ENCODE results near the gene OR9A4. TPM values are rescaled to one million over a fixed set of nuclear protein-coding genes. Genes with fewer than 3 reads are reported as not detected.
"Not testable (repeated sequence)": the region's sequence is repeated elsewhere in the genome, so short reads cannot be mapped to it uniquely, and the experiment has no call there.

Gene OR9A4, protein sequence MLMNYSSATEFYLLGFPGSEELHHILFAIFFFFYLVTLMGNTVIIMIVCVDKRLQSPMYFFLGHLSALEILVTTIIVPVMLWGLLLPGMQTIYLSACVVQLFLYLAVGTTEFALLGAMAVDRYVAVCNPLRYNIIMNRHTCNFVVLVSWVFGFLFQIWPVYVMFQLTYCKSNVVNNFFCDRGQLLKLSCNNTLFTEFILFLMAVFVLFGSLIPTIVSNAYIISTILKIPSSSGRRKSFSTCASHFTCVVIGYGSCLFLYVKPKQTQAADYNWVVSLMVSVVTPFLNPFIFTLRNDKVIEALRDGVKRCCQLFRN
- total RNA-seq: not detected

- no peaks in the 10 kb centered on the region for H3K27me3 Mint-ChIP-seq (ENCODE audit: low read depth)
- H3K4me3 Mint-ChIP-seq: no peak within 1 kb of the TSS
- no peaks in the 10 kb centered on the region for H3K4me1 Mint-ChIP-seq (ENCODE audit: low read depth)
- H3K9me3 Mint-ChIP-seq: no peaks in the 10 kb centered on the region
- DNase-seq: no peak
- no peak for ATAC-seq
- H3K36me3 Mint-ChIP-seq (ENCODE audit: insufficient read depth): no peaks in the 10 kb centered on the region
These were observed at the start of gene OR9A4 for GRCh38 chr7:141916099-141916498. OR9A4 (plus strand) TSS chr7:141916399; CDS start chr7:141918876, 2,477 bp downstream.

DNA sequence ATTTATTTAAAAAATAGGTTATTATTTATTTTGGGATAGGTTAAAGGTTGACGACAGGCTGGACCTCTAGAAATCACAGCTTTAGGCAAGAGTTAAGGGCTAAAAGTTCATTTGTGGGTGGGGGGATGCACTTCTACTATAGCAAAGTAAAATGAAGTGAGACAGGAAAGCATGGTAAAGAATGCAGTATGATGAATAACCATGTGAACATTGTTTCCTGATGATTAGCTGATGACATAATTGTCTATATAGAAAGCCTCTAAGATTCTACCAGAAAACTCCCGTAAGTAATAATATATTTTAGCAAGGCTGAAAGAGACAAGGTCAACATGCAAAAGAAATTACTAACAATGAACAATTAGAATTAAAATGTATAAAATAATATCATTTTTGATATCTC is 49.2 kb upstream of the OR9A4 start:
- Mint-ChIP-seq H3K36me3 (ENCODE audit: insufficient read depth) (no peaks in the 10 kb centered on the region), H3K27me3 (ENCODE audit: low read depth) (no peaks in the 10 kb centered on the region), H3K9me3 (peaks cover 7% of the 10 kb centered on the region), H3K4me3 (no peak overlapping the region), H3K4me1 (ENCODE audit: low read depth) (no peaks in the 10 kb centered on the region)
- DNase-seq (no peak), ATAC-seq (no peak)

DNA sequence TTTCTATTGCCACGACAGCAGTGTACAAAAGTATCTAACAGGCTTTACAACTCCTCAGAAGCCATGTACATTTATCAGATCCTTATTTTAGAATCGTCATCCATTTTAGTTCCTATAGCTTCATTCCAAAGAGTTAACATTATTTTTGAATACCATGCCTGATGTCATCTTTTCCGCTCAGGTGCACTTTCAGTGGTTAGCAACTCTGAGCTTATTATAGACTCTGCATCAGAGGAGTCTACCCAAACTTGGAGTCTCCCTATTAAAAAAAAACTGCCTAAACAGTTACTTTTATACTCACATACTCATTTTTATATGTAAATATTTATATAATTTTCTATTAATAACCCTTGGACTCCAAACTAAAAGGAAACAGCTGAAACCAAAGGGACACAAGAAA is 43.3 kb upstream of the OR9A4 start:
- ATAC-seq: no peak
- H3K36me3 Mint-ChIP-seq (ENCODE audit: insufficient read depth): no peaks in the 10 kb centered on the region
- H3K27me3 Mint-ChIP-seq (ENCODE audit: low read depth): no peaks in the 10 kb centered on the region
- DNase-seq: no peak
- no peaks in the 10 kb centered on the region for H3K4me1 Mint-ChIP-seq (ENCODE audit: low read depth)
- peaks cover 7% of the 10 kb centered on the region for H3K9me3 Mint-ChIP-seq
- no peak overlapping the region for H3K4me3 Mint-ChIP-seq

- H3K36me3 Mint-ChIP-seq (ENCODE audit: insufficient read depth): no peaks in the 10 kb centered on the region
- no peaks in the 10 kb centered on the region for H3K4me1 Mint-ChIP-seq (ENCODE audit: low read depth)
- ATAC-seq (no peak), DNase-seq (no peak)
- no peaks in the 10 kb centered on the region for H3K9me3 Mint-ChIP-seq
- H3K4me3 Mint-ChIP-seq: no peak overlapping the region
- no peaks in the 10 kb centered on the region for H3K27me3 Mint-ChIP-seq (ENCODE audit: low read depth)
These were observed 41.4 kb upstream of the OR9A4 start for GRCh38 chr7:141874787-141875186.

GRCh38 chr7:141875453-141875852 is 40.7 kb upstream of the OR9A4 start:
- Mint-ChIP-seq H3K27me3 (ENCODE audit: low read depth) (no peaks in the 10 kb centered on the region), H3K9me3 (no peaks in the 10 kb centered on the region), H3K4me3 (no peak overlapping the region), H3K36me3 (ENCODE audit: insufficient read depth) (no peaks in the 10 kb centered on the region), H3K4me1 (ENCODE audit: low read depth) (no peaks in the 10 kb centered on the region)
- DNase-seq (no peak), ATAC-seq (no peak)

DNA sequence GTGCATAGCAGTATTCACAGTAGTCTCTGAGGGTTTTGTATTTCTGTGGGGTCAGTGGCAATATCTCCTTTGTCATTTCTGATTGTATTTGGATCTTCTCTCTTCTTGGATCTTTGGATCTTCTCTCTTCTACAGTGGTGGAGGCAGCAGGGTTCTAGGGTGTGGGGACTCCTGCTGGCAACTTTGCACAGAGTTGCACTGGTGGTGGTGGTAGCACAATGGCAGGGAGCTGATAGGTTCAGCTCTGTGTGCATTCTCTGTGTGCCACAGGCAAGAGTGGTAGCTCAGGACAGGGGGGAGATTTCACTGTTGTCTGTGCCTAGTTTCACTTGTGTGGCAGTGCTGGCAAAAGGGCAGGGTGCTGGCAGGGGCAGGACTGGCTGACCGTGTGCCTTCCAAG is 39.8 kb upstream of the OR9A4 start:
- no peaks in the 10 kb centered on the region for H3K27me3 Mint-ChIP-seq (ENCODE audit: low read depth)
- H3K4me1 Mint-ChIP-seq (ENCODE audit: low read depth): no peaks in the 10 kb centered on the region
- no peaks in the 10 kb centered on the region for H3K36me3 Mint-ChIP-seq (ENCODE audit: insufficient read depth)
- no peaks in the 10 kb centered on the region for H3K9me3 Mint-ChIP-seq
- no peak overlapping the region for H3K4me3 Mint-ChIP-seq
- no peak for ATAC-seq
- no peak for DNase-seq

DNA sequence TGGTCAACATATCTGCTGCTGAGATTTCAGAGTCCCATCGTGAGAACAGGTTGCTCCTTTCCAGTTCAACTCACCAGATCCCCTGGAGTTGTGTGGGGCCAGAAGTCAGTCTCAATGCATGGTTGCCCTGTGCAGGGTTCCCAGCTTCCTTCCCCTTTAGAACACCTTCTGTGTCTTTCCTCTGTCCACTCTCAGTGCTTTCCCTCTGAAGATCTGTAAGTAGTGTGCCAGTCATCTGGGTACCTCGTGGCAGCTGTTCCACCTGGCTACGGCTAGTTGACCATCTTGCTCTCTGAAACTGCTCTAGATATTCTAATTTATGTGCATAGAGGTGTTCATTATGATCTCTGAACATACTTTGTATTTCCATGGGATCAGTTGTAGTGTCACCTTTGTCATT is 38.8 kb upstream of the OR9A4 start:
- H3K36me3 Mint-ChIP-seq (ENCODE audit: insufficient read depth): no peaks in the 10 kb centered on the region
- H3K27me3 Mint-ChIP-seq (ENCODE audit: low read depth): no peaks in the 10 kb centered on the region
- no peaks in the 10 kb centered on the region for H3K9me3 Mint-ChIP-seq
- no peak for DNase-seq
- H3K4me1 Mint-ChIP-seq (ENCODE audit: low read depth): no peaks in the 10 kb centered on the region
- H3K4me3 Mint-ChIP-seq: no peak overlapping the region
- ATAC-seq: no peak

DNA sequence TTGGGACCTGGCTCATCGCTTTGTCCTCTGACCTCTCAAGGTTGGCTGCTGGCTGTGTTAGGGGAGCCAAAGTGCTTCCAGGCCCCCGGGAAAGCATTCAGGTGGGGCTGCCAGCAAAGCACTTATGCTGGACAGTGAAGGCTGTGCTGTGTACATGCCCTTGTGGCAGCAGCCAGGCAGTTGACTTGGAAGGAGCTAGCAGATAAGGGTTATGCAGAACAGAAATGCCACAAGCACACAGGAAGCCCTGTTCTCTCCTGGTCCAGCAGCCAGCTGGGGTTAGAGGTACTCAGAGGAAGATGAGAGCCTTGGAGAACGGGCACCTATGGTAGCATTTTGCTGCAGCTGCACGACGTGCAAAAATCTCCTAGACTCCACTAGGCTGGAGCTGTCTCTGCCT is 35.2 kb upstream of the OR9A4 start:
- H3K36me3 Mint-ChIP-seq (ENCODE audit: insufficient read depth): no peaks in the 10 kb centered on the region
- H3K4me1 Mint-ChIP-seq (ENCODE audit: low read depth): no peaks in the 10 kb centered on the region

GRCh38 chr7:141884539-141885225 is 31.5 kb upstream of the OR9A4 start:
- no peak for DNase-seq
- ATAC-seq: peak in 1 of 2 donors; percentile 30
- H3K27me3 Mint-ChIP-seq (ENCODE audit: low read depth): peaks cover 8% of the 10 kb centered on the region
- no peak overlapping the region for H3K4me3 Mint-ChIP-seq
- H3K4me1 Mint-ChIP-seq (ENCODE audit: low read depth): no peaks in the 10 kb centered on the region
- H3K9me3 Mint-ChIP-seq: peaks cover 5% of the 10 kb centered on the region
- H3K36me3 Mint-ChIP-seq (ENCODE audit: insufficient read depth): no peaks in the 10 kb centered on the region

More for the DNA sequence above, 35.2 kb upstream of the OR9A4 start:
- ATAC-seq (no peak), DNase-seq (no peak)
- Mint-ChIP-seq H3K4me3 (no peak overlapping the region), H3K27me3 (ENCODE audit: low read depth) (peaks cover 3% of the 10 kb centered on the region), H3K9me3 (peaks cover 5% of the 10 kb centered on the region)

- no peak overlapping the region for H3K4me3 Mint-ChIP-seq
- DNase-seq (no peak), ATAC-seq (no peak)
- H3K27me3 Mint-ChIP-seq (ENCODE audit: low read depth): peaks cover 6% of the 10 kb centered on the region
- H3K4me1 Mint-ChIP-seq (ENCODE audit: low read depth): no peaks in the 10 kb centered on the region
- H3K36me3 Mint-ChIP-seq (ENCODE audit: insufficient read depth): no peaks in the 10 kb centered on the region
- peaks cover 3% of the 10 kb centered on the region for H3K9me3 Mint-ChIP-seq
These were observed 26.9 kb upstream of the OR9A4 start for GRCh38 chr7:141889321-141889720.

- H3K36me3 Mint-ChIP-seq (ENCODE audit: insufficient read depth): no peaks in the 10 kb centered on the region
- no peaks in the 10 kb centered on the region for H3K4me1 Mint-ChIP-seq (ENCODE audit: low read depth)
- H3K4me3 Mint-ChIP-seq: no peak overlapping the region
- ATAC-seq (no peak), DNase-seq (no peak)
- H3K27me3 Mint-ChIP-seq (ENCODE audit: low read depth): peaks cover 6% of the 10 kb centered on the region
- no peaks in the 10 kb centered on the region for H3K9me3 Mint-ChIP-seq
These were observed 24.9 kb upstream of the OR9A4 start for GRCh38 chr7:141891336-141891735.

- H3K4me1 Mint-ChIP-seq (ENCODE audit: low read depth); ATAC-seq; H3K4me3 Mint-ChIP-seq; H3K36me3 Mint-ChIP-seq (ENCODE audit: insufficient read depth); DNase-seq; H3K27me3 Mint-ChIP-seq (ENCODE audit: low read depth): not testable (repeated sequence)
- peaks cover 12% of the 10 kb centered on the region for H3K9me3 Mint-ChIP-seq
These were observed 16.8 kb upstream of the OR9A4 start for GRCh38 chr7:141899366-141899765.

DNA sequence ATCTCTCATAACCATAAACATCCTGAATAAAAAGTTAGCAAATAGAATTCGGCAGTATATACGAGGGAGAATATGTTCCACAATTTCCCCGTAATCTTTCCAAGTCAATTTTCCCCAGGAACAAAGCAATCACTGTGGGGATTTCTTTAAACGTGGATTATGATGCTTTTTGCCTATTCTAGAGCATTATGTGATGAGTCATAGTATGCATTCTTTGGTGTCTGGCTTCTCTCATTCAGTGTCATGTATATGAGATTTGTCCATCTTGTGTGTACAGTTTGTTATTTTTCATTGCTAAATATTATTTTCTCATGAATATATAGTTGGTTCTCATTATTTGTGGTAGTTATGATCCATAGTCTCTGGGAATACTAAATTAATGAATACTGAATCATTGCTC is 9.9 kb upstream of the OR9A4 start:
- peaks cover 4% of the 10 kb centered on the region for H3K27me3 Mint-ChIP-seq (ENCODE audit: low read depth)

GRCh38 chr7:141911391-141911790 is 4.8 kb upstream of the OR9A4 start:
- ATAC-seq (no peak), DNase-seq (no peak)
- H3K27me3 Mint-ChIP-seq (ENCODE audit: low read depth): no peaks in the 10 kb centered on the region
- H3K36me3 Mint-ChIP-seq (ENCODE audit: insufficient read depth): no peaks in the 10 kb centered on the region
- H3K4me1 Mint-ChIP-seq (ENCODE audit: low read depth): no peaks in the 10 kb centered on the region
- no peak overlapping the region for H3K4me3 Mint-ChIP-seq
- no peaks in the 10 kb centered on the region for H3K9me3 Mint-ChIP-seq

More for the DNA sequence above, 9.9 kb upstream of the OR9A4 start:
- Mint-ChIP-seq H3K36me3 (ENCODE audit: insufficient read depth) (no peaks in the 10 kb centered on the region), H3K9me3 (no peaks in the 10 kb centered on the region), H3K4me3 (no peak overlapping the region), H3K4me1 (ENCODE audit: low read depth) (no peaks in the 10 kb centered on the region)
- ATAC-seq (no peak), DNase-seq (no peak)

- Mint-ChIP-seq H3K27me3 (ENCODE audit: low read depth) (no peaks in the 10 kb centered on the region), H3K4me3 (no peak overlapping the region), H3K4me1 (ENCODE audit: low read depth) (no peaks in the 10 kb centered on the region), H3K9me3 (no peaks in the 10 kb centered on the region), H3K36me3 (ENCODE audit: insufficient read depth) (no peaks in the 10 kb centered on the region)
- DNase-seq (no peak), ATAC-seq (no peak)
These were observed 634 bp upstream of the OR9A4 start for GRCh38 chr7:141915565-141915964.

Measured in activated T-cell treated with anti-CD3 and anti-CD28 coated beads, Interleukin-2, amount 50 U/mL, for 4 hours (primary cell).